HG03025 (cell line): ENCODE data around the gene TTYH3.
"Not testable (repeated sequence)": the region's sequence is repeated elsewhere in the genome, so short reads cannot be mapped to it uniquely, and the experiment has no call there.

Experiments
- ATAC-seq: cut with Tn5 transposase; IDR thresholded peaks from one replicate; pipeline ENCODE4 v1.9.1; 2021; ENCODE audit warnings: mild to moderate bottlenecking, moderate library complexity; ENCODE audit not compliant: unreplicated experiment, low FRiP score

TTYH3 gene

GRCh38 chr7:2631946-2632732 lies at the start of gene TTYH3:
Gene TTYH3 (plus strand): TSS chr7:2631986. CDS start chr7:2632156, 170 bp downstream.
- ATAC-seq = peak; percentile 34

- ATAC-seq = no peak
Measured at GRCh38 chr7:2582006-2582735, 49.6 kb upstream of the TTYH3 start.

GRCh38 chr7:2583798-2584580 lies 47.8 kb upstream of the TTYH3 start:
- ATAC-seq = no peak

GRCh38 chr7:2585446-2585845 lies 46.3 kb upstream of the TTYH3 start:
- no peak for ATAC-seq

GRCh38 chr7:2586326-2587020 lies 45.3 kb upstream of the TTYH3 start:
- ATAC-seq = no peak

- no peak for ATAC-seq
Measured at GRCh38 chr7:2587134-2587533, 44.7 kb upstream of the TTYH3 start.

- ATAC-seq = no peak
Measured at GRCh38 chr7:2587778-2588177, 44.0 kb upstream of the TTYH3 start.

- no peak for ATAC-seq
Measured at GRCh38 chr7:2589341-2589740, 42.4 kb upstream of the TTYH3 start.

GRCh38 chr7:2589941-2590340 lies 41.8 kb upstream of the TTYH3 start:
- ATAC-seq = not testable (repeated sequence)

GRCh38 chr7:2592375-2592865 lies 39.4 kb upstream of the TTYH3 start:
- ATAC-seq = no peak

GRCh38 chr7:2593036-2593727 lies 38.6 kb upstream of the TTYH3 start:
- ATAC-seq = no peak

- no peak for ATAC-seq
Measured at GRCh38 chr7:2594599-2594998, 37.2 kb upstream of the TTYH3 start.

GRCh38 chr7:2595258-2595860 lies 36.4 kb upstream of the TTYH3 start:
- no peak for ATAC-seq

- ATAC-seq = no peak
Measured at GRCh38 chr7:2596464-2597272, 35.1 kb upstream of the TTYH3 start.

GRCh38 chr7:2597273-2597640 lies 34.5 kb upstream of the TTYH3 start:
- no peak for ATAC-seq

GRCh38 chr7:2598154-2598823 lies 33.5 kb upstream of the TTYH3 start:
- ATAC-seq = no peak

GRCh38 chr7:2601065-2601464 lies 30.7 kb upstream of the TTYH3 start:
- no peak for ATAC-seq

- no peak for ATAC-seq
Measured at GRCh38 chr7:2601907-2602306, 29.9 kb upstream of the TTYH3 start.
